CD4-positive, alpha-beta T cell treated with Interleukin-17A for 1 hour (primary cell): ENCODE results near the gene TERF2IP.

Experiments used
- DNase-seq: peaks from one replicate; pipeline ENCODE4 v3.0.0-alpha.2; 2020

TERF2IP gene

DNA sequence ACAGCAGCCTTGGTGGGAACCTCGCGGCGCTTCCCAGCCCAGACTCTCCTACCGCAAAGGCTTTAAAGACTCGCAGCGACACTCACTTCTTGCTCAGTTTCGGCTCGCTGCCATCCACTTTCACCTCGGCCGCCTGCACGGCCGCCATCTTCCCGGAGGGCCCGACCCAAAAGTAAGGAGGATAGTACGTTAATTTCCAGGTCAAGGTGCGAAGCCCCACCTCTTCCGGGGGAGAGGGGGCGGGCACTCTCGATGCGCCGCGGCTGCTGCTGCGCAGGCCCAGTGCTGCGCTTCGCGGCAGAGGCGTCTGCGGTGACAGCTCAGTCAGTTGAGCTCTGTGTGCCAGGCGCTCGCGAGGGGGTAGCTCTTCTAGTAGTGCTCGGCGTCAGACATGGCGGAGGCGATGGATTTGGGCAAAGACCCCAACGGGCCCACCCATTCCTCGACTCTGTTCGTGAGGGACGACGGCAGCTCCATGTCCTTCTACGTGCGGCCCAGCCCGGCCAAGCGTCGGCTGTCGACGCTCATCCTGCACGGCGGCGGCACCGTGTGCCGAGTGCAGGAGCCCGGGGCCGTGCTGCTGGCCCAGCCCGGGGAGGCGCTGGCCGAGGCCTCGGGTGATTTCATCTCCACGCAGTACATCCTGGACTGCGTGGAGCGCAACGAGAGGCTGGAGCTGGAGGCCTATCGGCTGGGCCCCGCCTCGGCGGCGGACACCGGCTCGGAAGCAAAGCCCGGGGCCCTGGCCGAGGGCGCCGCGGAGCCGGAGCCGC lies at the start of gene TERF2IP, which contains the start of gene KARS1:
TERF2IP (plus strand) TSS at position 282 of the 773 bp plus-strand sequence; CDS start at position 392, 110 bp downstream.
KARS1 (minus strand) TSS at position 174 of the 773 bp plus-strand sequence; CDS start at position 148, 26 bp downstream.
- DNase-seq = peak; percentile 96

DNA sequence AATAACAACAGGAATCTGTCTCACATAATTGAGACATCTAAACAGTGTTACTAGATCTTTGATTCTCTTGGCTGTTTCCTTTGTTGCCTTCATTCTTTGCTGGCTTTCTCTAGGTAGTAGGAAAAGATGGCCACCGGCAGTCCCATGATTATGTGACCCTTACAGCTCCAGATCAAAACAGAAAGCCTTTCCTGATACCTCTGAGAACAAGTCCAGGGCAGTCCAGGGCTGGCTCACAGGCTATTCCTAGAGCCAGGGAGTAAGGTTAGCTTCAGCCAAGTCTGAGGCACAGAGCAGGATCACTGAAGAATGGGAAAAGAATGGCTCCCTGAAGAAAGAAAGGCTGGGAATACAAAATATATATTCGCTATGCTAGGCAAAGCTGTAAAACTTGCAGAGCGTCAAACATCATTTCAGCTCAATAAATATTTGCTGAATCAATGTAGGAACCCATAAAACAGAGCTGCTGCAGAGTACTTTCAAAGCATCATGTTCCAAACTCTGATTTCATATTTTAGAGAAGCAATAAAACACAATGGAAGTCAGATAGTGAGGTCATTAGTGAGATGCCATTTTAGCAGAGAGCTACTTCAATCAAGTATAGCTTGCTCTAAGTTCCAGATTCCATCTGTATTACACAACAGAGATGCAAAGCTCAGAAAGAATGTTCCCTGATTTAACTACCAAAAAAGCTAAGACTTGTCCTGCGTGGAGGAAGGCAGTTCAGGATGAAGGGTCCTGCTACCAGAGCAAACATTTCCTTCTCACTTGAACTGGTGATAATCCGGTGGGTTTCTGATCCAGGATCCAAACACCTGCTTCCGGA lies 47.9 kb upstream of the TERF2IP start:
- no peak for DNase-seq

- DNase-seq = no peak
These were observed 44.3 kb upstream of the TERF2IP start for GRCh38 chr16:75603241-75603640.

DNA sequence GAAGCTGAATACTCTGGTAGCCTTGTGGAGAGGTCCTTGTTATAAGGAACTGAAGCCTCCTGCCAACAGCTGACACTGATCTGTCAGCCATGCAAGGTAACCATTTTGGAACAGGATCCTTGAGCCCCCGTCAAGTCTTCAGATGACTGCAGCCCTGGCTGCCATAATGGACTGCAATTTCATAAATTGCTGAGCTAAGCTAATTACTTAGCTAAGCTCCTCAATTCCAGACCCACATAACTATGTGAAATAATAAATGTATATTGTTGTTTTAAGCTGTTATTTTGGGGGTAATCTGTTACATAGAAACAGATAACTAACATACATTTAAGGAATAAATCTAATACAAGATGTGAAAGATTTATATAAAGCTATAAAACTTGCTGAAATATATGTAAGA lies 41.1 kb upstream of the TERF2IP start:
- DNase-seq = no peak

DNA sequence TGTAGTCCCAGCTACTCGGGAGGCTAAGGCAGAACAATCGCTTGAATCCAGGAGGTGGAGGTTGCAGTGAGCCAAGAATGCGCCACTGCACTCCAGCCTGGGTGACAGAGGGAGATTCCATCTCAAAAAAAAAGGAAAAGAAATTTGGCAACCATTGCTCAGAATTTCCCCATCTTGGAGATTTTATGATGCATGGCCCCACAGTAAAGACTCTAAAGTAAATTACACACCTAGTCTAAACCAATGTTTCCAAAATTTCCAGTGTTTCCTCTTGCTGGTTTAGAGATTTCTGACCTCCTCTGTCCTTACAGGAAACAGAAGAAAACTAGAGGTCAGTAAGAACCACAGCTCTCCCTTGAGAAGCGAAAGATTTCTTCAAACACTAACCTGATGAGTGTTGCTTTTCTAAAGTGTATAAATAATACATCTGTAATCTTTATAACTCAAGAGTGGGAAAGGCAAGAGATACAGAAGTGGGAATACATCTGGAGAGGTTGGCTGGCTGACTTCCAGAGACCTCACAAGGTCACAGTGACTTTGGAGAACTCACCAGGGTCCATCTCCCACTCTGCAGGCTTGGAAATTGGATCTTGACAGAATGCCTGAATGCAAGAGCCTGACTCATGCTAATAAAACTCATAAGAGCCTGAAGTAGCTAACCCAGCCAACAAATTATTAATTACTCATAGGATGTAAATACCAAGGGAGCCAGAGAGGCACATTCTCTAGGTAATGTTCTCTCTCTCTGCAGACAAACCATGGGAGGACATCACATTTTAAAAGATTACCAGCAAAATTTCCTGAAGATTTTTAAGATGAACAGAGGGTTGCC lies 33.3 kb upstream of the TERF2IP start:
- no peak for DNase-seq

GRCh38 chr16:75615619-75616018 lies 32.0 kb upstream of the TERF2IP start:
- no peak for DNase-seq

GRCh38 chr16:75616521-75617010 lies 31.0 kb upstream of the TERF2IP start:
- DNase-seq = peak; percentile 64

GRCh38 chr16:75617121-75617520 lies 30.5 kb upstream of the TERF2IP start:
- DNase-seq = no peak

DNA sequence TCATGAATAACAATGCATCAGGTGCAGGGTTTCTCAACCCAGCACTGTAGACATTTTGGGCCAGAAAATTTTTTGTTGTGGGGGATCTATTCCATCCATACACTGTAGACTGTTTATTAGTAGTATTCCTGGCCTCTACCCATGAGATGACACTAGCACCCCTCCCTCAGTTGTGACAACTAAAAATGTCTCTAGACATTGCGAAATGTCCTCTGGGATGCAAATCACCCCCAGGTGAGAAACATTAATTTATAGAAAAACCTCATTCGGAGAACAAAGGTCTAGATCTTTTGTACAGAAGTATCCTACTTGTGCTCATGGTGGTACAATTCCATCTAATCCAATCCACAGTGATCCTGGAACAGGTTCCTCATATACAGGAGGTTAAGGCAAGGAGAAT lies 28.8 kb upstream of the TERF2IP start:
- DNase-seq = no peak

- DNase-seq = peak; percentile 86
These were observed 27.0 kb upstream of the TERF2IP start for GRCh38 chr16:75620326-75621169.

DNA sequence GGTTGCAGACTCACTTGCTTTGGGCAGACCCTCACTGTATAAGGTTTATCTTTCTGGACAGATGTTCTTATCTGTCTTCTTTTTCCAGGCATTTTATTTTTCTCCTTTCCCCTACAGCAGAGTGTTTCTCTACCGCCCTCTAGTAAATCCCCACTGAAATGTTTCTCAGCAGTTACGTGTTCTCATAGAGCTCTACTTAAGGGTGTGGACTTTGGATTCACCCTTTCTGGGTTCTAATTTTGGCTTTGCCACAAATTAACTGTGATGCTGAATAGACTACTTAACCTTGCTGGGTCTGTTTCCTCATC lies 26.4 kb upstream of the TERF2IP start:
- DNase-seq = peak; percentile 62

DNA sequence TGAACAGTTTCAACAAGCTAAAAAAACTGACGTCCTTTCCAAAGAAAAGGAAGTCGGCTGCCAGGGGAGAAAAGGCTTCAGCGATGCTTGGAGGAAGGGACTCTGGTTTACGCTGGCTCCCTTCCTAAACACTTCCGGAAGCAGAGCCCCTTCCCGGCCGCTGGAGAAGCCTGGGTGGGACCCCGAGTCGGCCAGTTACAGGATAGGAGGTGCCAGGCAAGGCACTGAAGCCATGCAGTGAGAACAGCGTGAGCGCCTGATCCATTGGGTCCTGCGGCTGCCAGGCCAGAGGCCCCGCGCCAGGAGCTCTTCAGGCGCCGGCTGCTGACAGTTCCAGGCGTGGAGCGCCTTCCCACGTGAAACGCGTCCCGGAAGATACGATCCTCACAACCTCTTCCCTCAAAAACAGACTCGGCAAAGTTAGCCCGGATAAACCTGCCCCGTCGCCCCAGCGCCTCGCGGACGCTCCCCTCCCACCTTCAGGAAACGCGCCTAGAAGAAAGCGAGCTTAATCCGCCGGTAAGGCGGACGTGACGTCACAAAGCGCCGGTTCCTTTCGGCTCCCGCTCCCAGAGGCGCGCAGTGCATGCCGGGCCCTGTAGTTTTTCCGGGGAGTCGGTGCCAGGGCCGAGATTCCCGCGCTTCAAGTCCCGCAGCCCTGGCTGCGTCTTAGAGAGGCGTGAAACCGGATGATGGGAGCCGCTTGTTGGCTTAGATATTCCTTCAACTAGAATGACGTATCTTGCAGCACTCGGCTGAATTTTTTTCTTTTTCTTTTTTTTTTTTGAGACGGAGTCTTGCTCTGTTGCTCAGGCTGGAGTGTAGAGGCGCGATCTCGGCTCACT lies 24.6 kb upstream of the TERF2IP start, which contains the start of gene ADAT1:
ADAT1 (minus strand) TSS at position 521 of the 845 bp plus-strand sequence. CDS start 2,482 bp downstream, outside the sequence.
- peak; percentile 98 for DNase-seq

GRCh38 chr16:75624921-75625334 lies 22.6 kb upstream of the TERF2IP start:
- DNase-seq = no peak

DNA sequence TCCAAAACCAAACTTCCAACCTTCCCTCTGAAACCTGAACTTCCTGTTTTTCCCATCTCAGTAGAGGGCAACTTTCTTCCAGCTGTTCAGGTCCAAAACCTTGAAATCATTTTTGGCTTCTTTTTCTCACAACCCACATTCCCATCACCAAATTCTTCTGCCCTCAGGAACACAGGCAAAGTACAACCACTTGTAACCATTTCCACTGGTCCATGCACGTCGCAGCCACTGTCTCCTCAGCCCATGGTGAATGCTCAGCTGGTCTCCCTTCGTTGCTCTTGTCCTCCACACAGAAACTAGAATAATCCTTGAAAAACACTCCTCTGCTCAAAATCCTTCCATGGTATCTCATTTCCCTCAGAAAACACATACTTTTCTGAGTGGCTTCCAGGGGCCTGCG lies 20.8 kb upstream of the TERF2IP start:
- DNase-seq = no peak

DNA sequence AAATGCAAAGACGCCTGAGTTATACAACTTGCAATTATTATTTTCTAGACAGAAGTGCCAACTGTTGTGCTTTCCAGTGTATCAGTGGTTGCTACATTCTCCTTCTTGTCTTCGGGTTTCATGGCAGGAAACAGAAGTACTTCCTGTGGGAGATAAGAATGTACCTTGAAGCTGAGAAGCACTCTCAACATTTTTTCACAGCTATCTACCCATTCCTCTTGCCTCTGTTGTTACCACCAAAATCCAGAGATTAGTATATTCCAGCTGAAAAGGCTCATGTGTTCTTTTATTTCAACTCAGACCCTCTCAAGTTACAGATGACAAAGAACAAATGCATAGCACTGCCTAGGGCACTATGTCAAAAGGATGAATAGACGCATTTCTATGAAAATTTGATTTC lies 19.7 kb upstream of the TERF2IP start:
- peak; percentile 50 for DNase-seq

DNA sequence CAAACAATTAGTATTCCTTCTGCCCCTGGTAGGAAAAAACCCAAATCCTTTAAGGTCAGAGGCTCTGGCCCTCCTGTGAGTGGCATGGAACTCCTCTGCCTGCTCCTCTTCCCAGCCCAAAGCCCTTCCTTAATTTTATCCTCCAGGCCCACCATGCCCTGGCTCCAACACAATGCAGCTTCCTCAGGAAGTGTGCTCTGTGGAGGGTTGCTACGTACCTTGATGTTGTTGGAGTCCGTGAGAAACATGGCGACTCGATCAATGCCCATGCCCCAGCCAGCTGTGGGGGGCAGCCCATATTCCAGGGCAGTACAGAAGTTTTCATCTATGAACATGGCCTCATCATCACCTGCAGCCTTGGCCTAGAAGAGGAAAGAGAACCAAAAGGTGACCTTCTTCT lies 19.2 kb upstream of the TERF2IP start:
- DNase-seq = no peak

DNA sequence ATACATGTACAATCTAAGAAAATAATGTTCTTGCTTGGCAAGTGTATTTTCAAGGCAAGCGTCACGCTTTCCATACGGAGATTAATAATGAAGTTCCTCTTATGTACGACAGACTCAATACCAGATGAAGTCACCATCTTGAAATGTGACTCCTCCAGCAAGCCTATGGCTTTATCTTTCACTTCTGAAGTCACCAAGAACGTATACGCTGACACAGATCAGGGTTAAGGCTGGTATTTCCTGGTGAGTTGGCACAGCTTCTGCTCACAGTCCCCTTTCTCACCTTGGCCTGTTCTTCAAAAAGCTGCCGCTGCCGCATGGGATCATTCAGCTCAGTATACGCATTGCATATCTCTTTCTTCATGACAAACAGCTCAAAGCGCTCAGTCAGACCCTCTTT lies 18.4 kb upstream of the TERF2IP start:
- no peak for DNase-seq

DNA sequence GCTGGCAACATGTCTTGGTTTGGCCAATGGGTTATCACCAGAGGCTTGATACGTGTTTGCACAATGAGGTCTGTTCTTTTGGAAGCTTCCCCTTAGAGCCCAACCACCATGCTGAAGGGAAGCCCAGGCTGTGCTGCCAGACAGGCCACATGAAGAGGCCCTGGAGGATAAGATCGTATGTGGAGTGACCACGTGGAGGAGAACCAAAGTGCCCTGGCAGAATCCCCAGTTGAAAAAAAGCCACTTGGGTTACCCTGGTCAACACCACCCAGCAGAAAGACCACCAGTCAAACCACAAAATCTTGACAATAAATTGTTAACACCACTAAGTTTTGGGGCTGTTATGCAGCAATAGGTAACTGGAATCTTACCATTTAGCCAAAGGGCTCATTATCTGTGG lies 17.5 kb upstream of the TERF2IP start:
- DNase-seq = no peak

- DNase-seq = no peak
These were observed 14.7 kb upstream of the TERF2IP start for GRCh38 chr16:75632857-75633256.

DNA sequence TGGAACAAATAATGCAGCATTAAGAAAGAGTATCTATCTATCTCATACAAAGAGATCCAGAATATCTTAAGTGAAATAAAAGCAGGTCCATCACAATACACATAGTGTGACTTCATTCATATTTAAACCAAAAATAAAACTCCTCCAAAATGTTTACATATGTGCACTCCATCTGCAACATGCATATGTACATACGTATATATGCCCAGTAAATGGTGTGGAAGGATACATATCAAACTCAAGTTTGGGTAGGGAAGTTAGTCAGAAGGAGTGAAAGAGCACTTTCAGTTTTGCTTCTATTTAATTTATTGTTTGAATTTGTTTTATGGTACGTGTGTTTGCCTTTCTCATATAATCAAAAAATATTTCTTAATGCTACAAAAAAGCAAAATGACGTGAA lies 12.5 kb upstream of the TERF2IP start:
- no peak for DNase-seq

GRCh38 chr16:75640598-75640997 lies 7.0 kb upstream of the TERF2IP start:
- DNase-seq = no peak
